NB4 (cell line): ENCODE data around the gene KRT80.

Experiments used
- CTCF ChIP-seq: IDR thresholded peaks from one replicate; pipeline ENCODE4 v1.5.1; 2012; ENCODE audit warnings: low read depth, low read length
- MYC ChIP-seq: IDR thresholded peaks from 2 replicates; pipeline ENCODE4 v1.6.1; 2011; ENCODE audit warnings: low read depth, low read length
- POLR2A ChIP-seq: IDR thresholded peaks from 2 replicates; pipeline ENCODE4 v1.6.1; 2011; ENCODE audit warnings: mild to moderate bottlenecking; ENCODE audit not compliant: insufficient read length; ENCODE audit errors: extremely low read depth
- TF ChIP-seq, protein P1 (sequence below): IDR thresholded peaks from 2 replicates; pipeline ENCODE4 v1.6.1; 2011; ENCODE audit warnings: low read depth, low read length

- TF ChIP-seq POLR2A = no peak
- TF ChIP-seq MYC = no peak
- no peak for TF ChIP-seq CTCF
- TF ChIP-seq, protein P1, sequence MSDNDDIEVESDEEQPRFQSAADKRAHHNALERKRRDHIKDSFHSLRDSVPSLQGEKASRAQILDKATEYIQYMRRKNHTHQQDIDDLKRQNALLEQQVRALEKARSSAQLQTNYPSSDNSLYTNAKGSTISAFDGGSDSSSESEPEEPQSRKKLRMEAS = no peak
Observed at GRCh38 chr12:52180971-52181628, 10.7 kb downstream of the KRT80 start.
